ENCODE measurements around the gene TBXAS1. TPM values are rescaled to one million over a fixed set of nuclear protein-coding genes. Genes with fewer than 3 reads are reported as not detected.

TBXAS1 gene
- total and polyA plus RNA-seq, 2 experiments from 2014 or later: 1.3 TPM; not detected in 1

GRCh38 chr7:140028311-140028710, 199.2 kb downstream of the TBXAS1 start:
- no peaks in the 10 kb centered on the region for H4K20me1 ChIP-seq (replicated peaks; ENCODE audit: insufficient read depth)
- no peak for DNase-seq (ENCODE audit: low spot score)
- Mint-ChIP-seq H3K4me1 (no peaks in the 10 kb centered on the region), H3K4me3 (no peak overlapping the region), H3K27ac (no peak overlapping the region), H3K27me3 (ENCODE audit: insufficient read depth, low read depth, poor library complexity) (no peaks in the 10 kb centered on the region), H3K9me3 (no peaks in the 10 kb centered on the region), H3K36me3 (ENCODE audit: low read depth) (no peaks in the 10 kb centered on the region)
- H3F3A ChIP-seq (replicated peaks; ENCODE audit: low read depth): no peaks in the 10 kb centered on the region
- no peak overlapping the region for H3K27ac ChIP-seq (ENCODE audit: low read depth)
- no peak overlapping the region for H2AFZ ChIP-seq
- no peak for TF ChIP-seq ZNF331 (CRISPR knock-in tag; IDR thresholded peaks at IDR 0.05; ENCODE audit: low read depth)
- no peak for TF ChIP-seq ZNF114 (CRISPR knock-in tag; IDR thresholded peaks at IDR 0.05)
- no peak for TF ChIP-seq POLR2AphosphoS5 (IDR thresholded peaks at IDR 0.05; ENCODE audit: low read depth)
- TF ChIP-seq ZNF462 (CRISPR knock-in tag; IDR thresholded peaks at IDR 0.05): no peak
- no peak for TF ChIP-seq ETS1 (IDR thresholded peaks at IDR 0.05)
- TF ChIP-seq CREB1 (CRISPR knock-in tag; IDR thresholded peaks at IDR 0.05; ENCODE audit: low read depth): no peak
- TF ChIP-seq CTCF (conservative IDR thresholded peaks at IDR 0.05; ENCODE audit: low read depth in 2 of 2): no peak
- no peak for TF ChIP-seq REST (IDR thresholded peaks at IDR 0.05; ENCODE audit: unreplicated experiment)
- TF ChIP-seq NANOG (IDR thresholded peaks at IDR 0.05; ENCODE audit: borderline replicate concordance): no peak
- TF ChIP-seq EZH2phosphoT487 (IDR thresholded peaks at IDR 0.05; ENCODE audit: unreplicated experiment): no peak
- TF ChIP-seq EZH2 (IDR thresholded peaks at IDR 0.05; ENCODE audit: low read depth, unreplicated experiment): no peak
- no peak for TF ChIP-seq STAT1 (IDR thresholded peaks at IDR 0.05; ENCODE audit: unreplicated experiment)
- TF ChIP-seq JUNB (IDR thresholded peaks at IDR 0.05; ENCODE audit: unreplicated experiment): no peak
- H3K4me3 ChIP-seq: no peak overlapping the region
- H3K36me3 ChIP-seq (ENCODE audit: insufficient read depth): no peaks in the 10 kb centered on the region
- no peak for ATAC-seq
- H3K27me3 ChIP-seq (ENCODE audit: insufficient read depth): no peaks in the 10 kb centered on the region
- H3K9me2 ChIP-seq (ENCODE audit: insufficient read depth): no peaks in the 10 kb centered on the region
- H3K4me1 ChIP-seq (ENCODE audit: insufficient read depth): no peaks in the 10 kb centered on the region
- H3K79me2 ChIP-seq (replicated peaks; ENCODE audit: insufficient read depth): no peaks in the 10 kb centered on the region
- H3K4me2 ChIP-seq: no peak overlapping the region
